ENCODE data around the gene TLX2. TPM values are rescaled to one million over a fixed set of nuclear protein-coding genes. Genes with fewer than 3 reads are reported as not detected.

TLX2 gene
- total RNA-seq, 2 donors from 2014 or later = 0.39 to 1.4 TPM

DNA sequence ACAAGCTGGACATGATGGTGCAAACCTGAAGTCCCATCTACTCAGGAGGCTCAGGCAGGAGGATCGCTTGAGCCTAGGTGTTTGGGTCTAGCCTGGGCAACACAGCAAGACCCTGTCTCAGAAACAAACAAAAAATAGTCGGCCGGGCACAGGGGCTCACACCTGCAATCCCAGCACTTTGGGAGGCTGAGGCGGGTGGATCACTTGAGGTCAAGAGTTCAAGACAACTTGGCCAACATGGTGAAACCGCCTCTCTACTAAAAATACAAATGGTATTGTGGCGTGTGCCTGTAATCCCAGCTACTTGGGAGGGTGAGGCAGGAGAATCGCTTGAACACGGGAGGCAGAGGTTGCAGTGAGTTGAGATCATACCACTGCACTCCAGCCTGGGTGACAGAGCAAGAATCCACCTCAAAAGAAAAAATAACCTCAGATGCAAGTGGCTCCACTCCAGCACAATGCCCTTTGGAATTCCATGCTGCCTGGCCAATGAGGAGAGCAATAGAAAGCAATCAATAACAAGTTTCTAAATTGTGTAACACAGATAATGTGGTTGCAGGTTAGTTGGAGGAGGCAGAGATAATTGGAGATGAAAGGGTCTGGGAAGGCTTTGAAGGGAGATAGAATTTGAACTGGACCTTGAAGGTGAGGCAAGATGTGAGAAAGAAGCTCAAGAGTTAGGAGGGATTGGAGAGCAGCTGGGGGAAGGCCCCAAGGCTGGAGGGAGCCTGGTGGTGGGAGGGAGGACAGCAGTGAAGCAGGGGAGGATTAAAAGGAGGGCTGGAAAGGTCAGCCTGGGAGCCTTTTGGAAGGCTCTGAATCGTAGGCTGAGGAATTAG is 25.4 kb upstream of the TLX2 start:
- Mint-ChIP-seq H3K27ac (no peak overlapping the region), H3K9me3 (no peaks in the 10 kb centered on the region), H3K27me3 (no peaks in the 10 kb centered on the region), H3K4me1 (no peaks in the 10 kb centered on the region), H3K4me3 (no peak overlapping the region), H3K36me3 (ENCODE audit: low read depth) (peaks cover 67% of the 10 kb centered on the region)
- no peak for ATAC-seq (replicated peaks)

DNA sequence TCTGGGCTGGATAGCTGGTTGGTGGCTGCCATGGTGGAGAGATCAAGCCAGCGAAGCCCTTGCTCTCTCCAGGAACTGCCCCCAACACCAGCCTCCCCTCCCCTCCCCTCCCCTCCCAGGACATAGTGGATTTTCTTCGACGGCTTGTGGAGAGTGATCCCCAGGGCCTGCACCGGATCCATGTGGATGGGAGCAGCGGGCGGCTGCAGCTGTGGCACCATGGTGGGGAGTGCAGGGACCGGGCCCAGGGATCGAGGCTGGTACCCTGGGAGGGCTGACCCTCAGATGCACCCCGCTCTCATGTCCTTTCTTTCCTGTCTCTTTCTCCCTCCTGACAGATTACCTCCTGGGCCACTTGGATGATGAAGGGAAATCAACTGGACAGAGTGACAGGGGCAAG is 24.3 kb upstream of the TLX2 start:
- Mint-ChIP-seq H3K4me3 (no peak overlapping the region), H3K27ac (no peak overlapping the region), H3K36me3 (ENCODE audit: low read depth) (peaks cover 75% of the 10 kb centered on the region), H3K9me3 (no peaks in the 10 kb centered on the region), H3K4me1 (no peaks in the 10 kb centered on the region), H3K27me3 (no peaks in the 10 kb centered on the region)
- ATAC-seq (replicated peaks) = no peak

DNA sequence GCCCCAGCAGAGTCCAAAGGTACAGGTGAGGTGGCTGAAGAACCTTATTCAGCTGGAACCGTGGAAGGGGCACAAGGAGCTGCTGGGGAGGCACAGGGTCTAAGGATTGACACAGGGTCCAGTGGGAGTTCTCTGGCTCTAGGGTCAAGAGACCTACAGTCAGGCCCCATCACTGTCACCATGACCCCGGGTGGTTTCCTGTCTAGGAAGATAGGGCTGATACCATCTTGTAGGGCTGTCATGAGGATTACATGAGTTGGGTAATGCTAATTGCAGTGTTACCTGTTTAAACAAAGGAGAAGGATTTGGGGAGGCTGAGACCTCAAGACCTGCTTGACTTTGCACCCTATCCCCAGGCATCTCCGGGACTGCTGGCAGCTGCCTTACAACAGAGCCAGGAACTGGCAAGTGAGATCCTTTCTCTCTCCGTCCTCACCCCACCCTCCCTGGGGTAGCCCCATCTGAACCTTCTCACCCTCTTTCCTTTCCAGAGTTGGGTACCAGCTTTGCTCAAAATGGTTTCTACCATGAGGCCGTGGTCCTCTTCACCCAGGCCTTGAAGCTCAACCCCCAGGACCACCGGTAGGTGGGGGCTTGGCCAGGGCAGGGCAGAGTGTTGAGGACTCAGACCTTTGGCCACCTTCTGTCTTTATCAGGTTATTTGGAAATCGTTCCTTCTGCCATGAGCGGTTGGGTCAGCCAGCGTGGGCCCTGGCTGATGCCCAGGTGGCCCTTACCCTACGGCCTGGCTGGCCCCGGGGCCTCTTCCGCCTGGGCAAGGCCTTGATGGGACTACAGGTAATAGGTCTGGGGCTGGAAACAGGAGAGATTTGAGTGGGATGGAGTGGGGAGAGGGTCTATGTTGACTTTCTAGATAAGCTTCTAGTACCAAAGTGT is 22.4 kb upstream of the TLX2 start:
- Mint-ChIP-seq H3K27me3 (no peaks in the 10 kb centered on the region), H3K4me1 (no peaks in the 10 kb centered on the region), H3K9me3 (no peaks in the 10 kb centered on the region), H3K4me3 (no peak overlapping the region), H3K27ac (no peak overlapping the region), H3K36me3 (ENCODE audit: low read depth) (peaks cover 55% of the 10 kb centered on the region)
- no peak for ATAC-seq (replicated peaks)

GRCh38 chr2:74493546-74493945 is 20.7 kb upstream of the TLX2 start:
- no peak overlapping the region for H3K4me3 Mint-ChIP-seq
- no peak overlapping the region for H3K27ac Mint-ChIP-seq
- peaks cover 4% of the 10 kb centered on the region for H3K27me3 Mint-ChIP-seq
- H3K4me1 Mint-ChIP-seq = peaks cover 5% of the 10 kb centered on the region
- H3K36me3 Mint-ChIP-seq (ENCODE audit: low read depth) = peaks cover 46% of the 10 kb centered on the region
- H3K9me3 Mint-ChIP-seq = no peaks in the 10 kb centered on the region
- no peak for ATAC-seq (replicated peaks)

GRCh38 chr2:74495440-74495839 is 18.8 kb upstream of the TLX2 start:
- Mint-ChIP-seq H3K4me1 (peaks cover 11% of the 10 kb centered on the region), H3K9me3 (no peaks in the 10 kb centered on the region), H3K27ac (no peak overlapping the region), H3K4me3 (no peak overlapping the region), H3K36me3 (ENCODE audit: low read depth) (peaks cover 42% of the 10 kb centered on the region), H3K27me3 (peaks cover 17% of the 10 kb centered on the region)
- ATAC-seq (replicated peaks) = no peak

DNA sequence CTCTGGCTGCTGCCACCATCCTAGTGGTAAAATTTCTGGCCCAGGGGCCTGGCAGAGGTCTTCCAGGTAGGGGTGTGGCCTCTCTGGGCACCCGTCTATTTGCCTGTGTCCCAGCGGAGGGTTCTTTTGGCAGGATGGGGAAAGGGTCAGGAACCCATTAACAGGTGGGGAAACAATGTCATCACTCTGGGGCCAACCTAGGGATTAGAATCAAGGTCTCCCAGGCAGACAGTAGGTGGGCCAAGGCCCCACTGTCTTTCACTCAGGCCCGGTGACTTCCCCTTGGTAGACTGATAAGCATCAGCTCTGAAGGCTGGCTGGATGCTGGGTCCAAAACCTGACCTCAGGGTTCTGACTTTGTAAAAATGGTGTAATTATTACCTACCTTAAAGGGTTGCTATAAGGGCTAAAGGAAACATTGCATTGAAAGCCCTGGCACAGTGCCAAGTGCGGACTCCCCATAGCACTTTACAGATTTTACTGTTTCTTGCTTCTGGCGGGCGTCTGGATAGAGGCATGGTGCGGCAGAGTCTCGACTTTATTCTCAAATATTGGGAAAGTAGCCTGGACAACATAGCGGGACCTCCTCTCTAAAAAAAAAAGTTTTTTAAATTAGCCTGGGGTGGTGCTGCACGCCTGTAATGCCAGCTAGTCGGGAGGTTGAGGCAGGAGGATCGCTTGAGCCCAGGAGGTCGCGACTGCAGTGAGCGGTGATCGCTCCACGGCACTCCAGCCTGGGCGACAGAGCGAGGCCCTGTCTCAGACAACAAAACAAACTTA is 17.1 kb upstream of the TLX2 start:
- H3K27ac Mint-ChIP-seq = no peak overlapping the region
- ATAC-seq (replicated peaks) = no peak
- peaks cover 11% of the 10 kb centered on the region for H3K4me1 Mint-ChIP-seq
- H3K4me3 Mint-ChIP-seq = peak overlapping the region; percentile 85
- H3K27me3 Mint-ChIP-seq = peaks cover 25% of the 10 kb centered on the region
- peaks cover 24% of the 10 kb centered on the region for H3K36me3 Mint-ChIP-seq (ENCODE audit: low read depth)
- no peaks in the 10 kb centered on the region for H3K9me3 Mint-ChIP-seq

DNA sequence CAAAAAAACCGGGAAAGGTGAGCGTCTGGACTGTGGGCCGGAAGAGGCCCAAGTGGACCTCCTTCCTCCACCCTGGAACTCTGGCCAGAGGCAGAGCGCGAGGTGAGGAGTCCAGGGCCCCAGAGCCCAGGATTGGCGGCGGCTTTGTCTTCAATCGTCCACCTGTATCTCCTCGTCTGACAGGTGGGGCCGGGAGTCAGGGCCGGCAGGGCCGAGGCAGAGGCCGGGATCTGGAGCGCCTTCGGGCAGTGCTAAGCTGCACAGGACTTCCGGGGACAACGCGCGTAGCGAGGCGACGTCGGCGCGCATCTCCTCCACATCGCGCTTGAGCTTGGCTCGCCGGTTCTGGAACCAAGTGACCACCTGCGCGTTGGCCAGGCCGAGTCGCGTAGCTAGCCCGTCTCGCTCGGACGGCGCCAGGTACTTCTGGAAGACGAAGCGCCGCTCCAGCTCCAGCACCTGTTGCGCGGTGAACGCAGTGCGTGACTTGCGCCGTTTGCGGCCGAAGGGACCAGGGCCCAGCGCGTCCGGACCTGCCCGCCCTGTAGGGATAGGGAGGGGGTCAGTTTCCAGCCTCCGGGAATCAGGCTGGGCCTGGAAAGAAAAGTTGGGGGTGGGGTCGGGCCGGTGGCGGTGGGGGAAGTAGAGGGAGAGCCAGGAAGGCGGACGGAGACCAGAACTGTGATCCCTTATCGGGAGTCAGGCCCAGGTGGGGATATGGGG is 16.3 kb upstream of the TLX2 start:
- peak overlapping the region; percentile 71 for H3K27ac Mint-ChIP-seq
- H3K36me3 Mint-ChIP-seq (ENCODE audit: low read depth) = peaks cover 17% of the 10 kb centered on the region
- H3K4me3 Mint-ChIP-seq = peak overlapping the region; percentile 85
- peaks cover 25% of the 10 kb centered on the region for H3K27me3 Mint-ChIP-seq
- peaks cover 11% of the 10 kb centered on the region for H3K4me1 Mint-ChIP-seq
- peak; percentile 56 for ATAC-seq (replicated peaks)
- H3K9me3 Mint-ChIP-seq = no peaks in the 10 kb centered on the region

GRCh38 chr2:74498500-74499266 is 15.6 kb upstream of the TLX2 start:
- H3K27me3 Mint-ChIP-seq = peaks cover 25% of the 10 kb centered on the region
- peaks cover 11% of the 10 kb centered on the region for H3K4me1 Mint-ChIP-seq
- H3K9me3 Mint-ChIP-seq = no peaks in the 10 kb centered on the region
- peaks cover 9% of the 10 kb centered on the region for H3K36me3 Mint-ChIP-seq (ENCODE audit: low read depth)
- peak overlapping the region; percentile 85 for H3K4me3 Mint-ChIP-seq
- peak overlapping the region; percentile 71 for H3K27ac Mint-ChIP-seq
- peak; percentile 83 for ATAC-seq (replicated peaks)

GRCh38 chr2:74499267-74499939 is 14.8 kb upstream of the TLX2 start, which contains the start of gene LBX2:
Gene LBX2, minus strand, starts transcription at chr2:74499603. Its CDS starts 66 bp downstream, at chr2:74499537.
- Mint-ChIP-seq H3K4me1 (peaks cover 12% of the 10 kb centered on the region), H3K9me3 (no peaks in the 10 kb centered on the region), H3K27me3 (peaks cover 30% of the 10 kb centered on the region), H3K27ac (peak within 1 kb of the TSS; percentile 71), H3K36me3 (ENCODE audit: low read depth) (peaks cover 9% of the 10 kb centered on the region), H3K4me3 (peak within 1 kb of the TSS; percentile 85)
- ATAC-seq (replicated peaks) = peak; percentile 12

DNA sequence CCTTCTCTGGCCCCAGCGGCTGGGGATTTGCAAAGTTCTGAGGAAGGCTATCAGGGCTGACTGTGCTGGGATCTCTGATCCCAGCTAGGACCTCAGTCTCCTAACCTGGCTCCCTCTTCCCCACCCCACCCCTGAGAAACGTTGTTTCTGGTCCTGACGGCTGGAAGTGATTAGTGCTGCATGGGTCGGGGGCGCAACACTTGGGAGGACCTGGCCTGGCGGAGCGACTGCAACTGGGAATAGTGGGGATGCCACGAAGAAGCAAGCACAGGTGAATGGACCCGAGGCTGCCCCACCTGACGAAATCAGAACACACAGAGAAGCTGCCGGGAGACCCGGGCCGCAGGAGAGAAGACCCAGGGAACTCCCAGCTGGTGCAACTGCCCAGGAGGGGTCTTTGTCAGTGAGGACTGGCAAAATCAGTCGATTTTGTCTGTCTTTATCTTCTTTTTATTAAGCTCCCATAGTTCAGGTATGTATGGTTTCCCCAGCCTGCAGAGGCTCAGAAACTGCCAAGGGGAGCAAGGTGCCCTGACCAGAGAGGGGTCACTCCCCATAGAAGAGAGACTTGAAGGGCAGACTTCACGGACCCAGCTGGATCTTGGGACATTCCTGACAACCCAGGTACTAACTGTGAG is 14.2 kb upstream of the TLX2 start:
- peaks cover 13% of the 10 kb centered on the region for H3K36me3 Mint-ChIP-seq (ENCODE audit: low read depth)
- no peak for ATAC-seq (replicated peaks)
- peaks cover 19% of the 10 kb centered on the region for H3K4me1 Mint-ChIP-seq
- no peak overlapping the region for H3K27ac Mint-ChIP-seq
- H3K9me3 Mint-ChIP-seq = no peaks in the 10 kb centered on the region
- H3K27me3 Mint-ChIP-seq = peaks cover 36% of the 10 kb centered on the region
- no peak overlapping the region for H3K4me3 Mint-ChIP-seq

DNA sequence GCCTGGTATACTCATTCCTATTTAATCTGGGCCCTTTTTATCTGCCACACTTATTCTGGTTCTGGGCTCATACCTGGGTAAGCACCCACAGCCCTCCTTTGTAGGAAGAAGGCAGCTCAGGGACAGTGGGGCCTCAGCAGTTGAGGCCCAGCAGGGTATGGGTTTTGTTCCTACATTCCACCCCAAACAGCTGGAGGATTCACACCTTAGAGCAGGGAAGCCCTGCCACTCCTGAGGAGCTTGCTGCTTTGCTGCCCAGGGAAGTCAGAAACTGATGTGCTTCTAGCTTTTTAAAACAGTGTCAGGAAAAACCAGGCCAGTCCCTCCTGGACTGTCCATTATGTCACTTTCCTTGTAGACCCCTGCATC is 13.7 kb upstream of the TLX2 start:
- H3K4me1 Mint-ChIP-seq = peaks cover 24% of the 10 kb centered on the region
- H3K4me3 Mint-ChIP-seq = no peak overlapping the region
- no peaks in the 10 kb centered on the region for H3K9me3 Mint-ChIP-seq
- H3K36me3 Mint-ChIP-seq (ENCODE audit: low read depth) = peaks cover 18% of the 10 kb centered on the region
- peaks cover 36% of the 10 kb centered on the region for H3K27me3 Mint-ChIP-seq
- no peak overlapping the region for H3K27ac Mint-ChIP-seq
- ATAC-seq (replicated peaks) = no peak

- Mint-ChIP-seq H3K27ac (no peak overlapping the region), H3K9me3 (no peaks in the 10 kb centered on the region), H3K36me3 (ENCODE audit: low read depth) (peaks cover 28% of the 10 kb centered on the region), H3K4me1 (peaks cover 26% of the 10 kb centered on the region), H3K27me3 (peaks cover 36% of the 10 kb centered on the region), H3K4me3 (peak overlapping the region; percentile 69)
- ATAC-seq (replicated peaks) = no peak
Observed at GRCh38 chr2:74501335-74502071, 12.7 kb upstream of the TLX2 start.
